GM12878 (cell line): ENCODE measurements around the gene DBN1. TPM values are rescaled to one million over a fixed set of nuclear protein-coding genes. Genes with fewer than 3 reads are reported as not detected.

Experiments
- ATF2 ChIP-seq: IDR thresholded peaks from 2 replicates; pipeline ENCODE4 v1.6.1; 2012; ENCODE audit warnings: low read length, inconsistent platforms
- BRCA1 ChIP-seq: IDR thresholded peaks from 2 replicates; pipeline ENCODE4 v1.6.1; 2011; ENCODE audit warnings: low read depth, low read length, improper control_type of control experiment
- CBX3 ChIP-seq: fragments of 200-600 bp; sonication (generic); IDR thresholded peaks from 2 replicates; pipeline ENCODE4 v1.6.1; 2016; ENCODE audit warnings: low read depth, borderline replicate concordance
- CREB1 ChIP-seq: IDR thresholded peaks from 2 replicates; pipeline ENCODE4 v1.6.1; 2012; ENCODE audit warnings: low read depth, mild to moderate bottlenecking, inconsistent platforms
- FOXK2 ChIP-seq: fragments of 450-650 bp; IDR thresholded peaks from 2 replicates; pipeline ENCODE4 v1.6.1; 2017; ENCODE audit warnings: mild to moderate bottlenecking, moderate library complexity
- HDAC6 ChIP-seq: fragments of 200-600 bp; sonication (generic); IDR thresholded peaks from one replicate; pipeline ENCODE4 v1.8.0; 2017; ENCODE audit warnings: antibody characterized with exemption; ENCODE audit not compliant: unreplicated experiment
- JUND ChIP-seq: IDR thresholded peaks from 2 replicates; pipeline ENCODE4 v1.6.1; 2012; ENCODE audit warnings: low read depth, mild to moderate bottlenecking, low read length, improper control_type of control experiment, moderate library complexity
- MEF2A ChIP-seq: IDR thresholded peaks from 2 replicates; pipeline ENCODE4 v1.6.1; 2011; ENCODE audit warnings: low read depth, mild to moderate bottlenecking, low read length, moderate library complexity; ENCODE audit not compliant: insufficient read depth
- PKNOX1 ChIP-seq: fragments of 450-650 bp; IDR thresholded peaks from 2 replicates; pipeline ENCODE4 v1.6.1; 2016; ENCODE audit warnings: mild to moderate bottlenecking
- POLR2AphosphoS5 ChIP-seq: IDR thresholded peaks from 2 replicates; pipeline ENCODE4 v1.6.1; 2011; ENCODE audit warnings: mild to moderate bottlenecking, low read length, inconsistent platforms
- POU2F2 ChIP-seq: IDR thresholded peaks from 3 replicates; pipeline ENCODE4 v1.6.1; 2011; ENCODE audit warnings: low read depth, mild to moderate bottlenecking, low read length, borderline replicate concordance
- RAD51 ChIP-seq: fragments of 450-650 bp; IDR thresholded peaks from 2 replicates; pipeline ENCODE4 v1.6.1; 2016; ENCODE audit warnings: moderate library complexity, mild to moderate bottlenecking, inconsistent platforms
- SUPT20H ChIP-seq: IDR thresholded peaks from 2 replicates; pipeline ENCODE4 v1.6.1; 2011; ENCODE audit warnings: low read depth, mild to moderate bottlenecking, low read length, moderate library complexity, borderline replicate concordance; ENCODE audit not compliant: control insufficient read depth
- TBL1XR1 ChIP-seq: IDR thresholded peaks from 2 replicates; pipeline ENCODE4 v1.6.1; 2012; ENCODE audit warnings: low read depth, low read length, improper control_type of control experiment
- WRNIP1 ChIP-seq: IDR thresholded peaks from 2 replicates; pipeline ENCODE4 v1.6.1; 2011; ENCODE audit warnings: low read depth, low read length, improper control_type of control experiment, borderline replicate concordance
- YY1 ChIP-seq: IDR thresholded peaks from 2 replicates; pipeline ENCODE4 v1.6.1; 2011; ENCODE audit warnings: low read depth, mild to moderate bottlenecking, low read length
- ZBED1 ChIP-seq: IDR thresholded peaks from 2 replicates; pipeline ENCODE4 v1.6.1; 2016; ENCODE audit warnings: borderline replicate concordance
- ZNF207 ChIP-seq: fragments of 450-650 bp; IDR thresholded peaks from 2 replicates; pipeline ENCODE4 v1.6.1; 2014; ENCODE audit warnings: antibody characterized with exemption, mild to moderate bottlenecking, borderline replicate concordance
- ZNF384 ChIP-seq: IDR thresholded peaks from 2 replicates; pipeline ENCODE4 v1.6.1; 2012; ENCODE audit warnings: low read depth, mild to moderate bottlenecking, low read length, improper control_type of control experiment, borderline replicate concordance
- polyA plus RNA-seq, 11 experiments: library from polyadenylated mRNA; depleted of rRNA in 4 of 11; unstranded in 6 of 11; stranded (reverse) in 5 of 11; fragments of >200 nt; fragmentation: Nextera tagmentation in 4 of 11; fragmentation: Illumina TruSeq in 1 of 11; extraction: Ambion mirVana in 4 of 11; extraction: Trizol in 1 of 11; gene quantifications; 1 replicate in 1 of 11; 2 replicates in 10 of 11; pipeline versions ENCODE4 v1.2.1 to v1.2.3, GENCODE V29; 2011 to 2016; ENCODE audit warnings: inconsistent platforms in 2 of 11, missing spikeins in 2 of 11, low read depth in 1 of 11
- total RNA-seq, 4 experiments: library from RNA; depleted of rRNA in 3 of 4; stranded (reverse); fragments of >200 nt in 3 of 4; fragmentation: Illumina TruSeq in 1 of 4; extraction: Trizol in 1 of 4; gene quantifications; 2 replicates each; pipeline versions ENCODE4 v1.2.1 to v1.2.3, GENCODE V29; 2013 to 2021
- TF ChIP-seq, protein P1 (sequence below): fragments of 450-650 bp; IDR thresholded peaks from 2 replicates; pipeline ENCODE4 v1.6.1; 2017; ENCODE audit warnings: mild to moderate bottlenecking, moderate library complexity
- TF ChIP-seq, protein P2 (sequence below): fragments of 450-650 bp; IDR thresholded peaks from 2 replicates; pipeline ENCODE4 v1.6.1; 2016; ENCODE audit warnings: mild to moderate bottlenecking, moderate library complexity, borderline replicate concordance

DBN1 gene
- total and polyA plus RNA-seq, 10 of the 15 experiments (the other 5 are each of a cell fraction or from before 2014, with no cell fraction given) = 0.18 to 81.0 (median 27.9) TPM

DNA sequence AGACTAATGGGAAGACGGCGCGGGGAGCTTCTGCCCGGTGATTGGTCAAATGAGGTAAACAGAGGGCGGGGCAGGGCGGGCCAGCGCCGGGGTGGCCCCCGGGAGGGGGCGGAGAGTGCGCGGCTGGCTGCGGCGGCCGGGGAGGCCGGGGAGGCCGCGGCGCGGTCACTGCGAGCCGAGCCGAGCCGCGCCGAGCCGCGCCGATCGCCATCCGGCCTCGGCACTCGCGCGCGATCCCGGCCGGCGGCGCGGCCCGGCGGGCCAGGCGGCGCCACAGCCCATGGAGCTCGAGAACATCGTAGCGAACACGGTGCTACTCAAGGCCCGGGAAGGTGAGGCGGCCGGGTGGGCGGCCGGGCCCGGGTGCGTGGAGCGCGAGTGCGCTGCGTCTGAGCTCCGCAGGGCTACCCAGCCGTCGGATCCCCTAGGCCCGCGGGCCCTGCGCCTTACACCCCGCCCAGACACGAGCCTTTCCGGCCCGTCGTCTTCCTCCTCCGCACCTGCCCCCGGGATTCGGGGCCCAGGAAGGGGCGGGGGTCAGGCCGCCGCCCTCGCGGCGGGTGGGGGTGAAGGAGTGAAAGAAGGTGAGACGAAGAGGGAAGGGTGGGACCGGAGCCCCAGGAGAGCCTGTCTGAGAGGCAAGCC is 46.7 kb downstream of the DBN1 start, which contains the start of gene GRK6 (continued):
- no peak for TF ChIP-seq ATF2
- no peak for TF ChIP-seq ZNF384
- TF ChIP-seq ZBED1 = no peak
- TF ChIP-seq ZNF207 = no peak
- no peak for TF ChIP-seq POU2F2
- no peak for TF ChIP-seq HDAC6
- TF ChIP-seq, protein P1, sequence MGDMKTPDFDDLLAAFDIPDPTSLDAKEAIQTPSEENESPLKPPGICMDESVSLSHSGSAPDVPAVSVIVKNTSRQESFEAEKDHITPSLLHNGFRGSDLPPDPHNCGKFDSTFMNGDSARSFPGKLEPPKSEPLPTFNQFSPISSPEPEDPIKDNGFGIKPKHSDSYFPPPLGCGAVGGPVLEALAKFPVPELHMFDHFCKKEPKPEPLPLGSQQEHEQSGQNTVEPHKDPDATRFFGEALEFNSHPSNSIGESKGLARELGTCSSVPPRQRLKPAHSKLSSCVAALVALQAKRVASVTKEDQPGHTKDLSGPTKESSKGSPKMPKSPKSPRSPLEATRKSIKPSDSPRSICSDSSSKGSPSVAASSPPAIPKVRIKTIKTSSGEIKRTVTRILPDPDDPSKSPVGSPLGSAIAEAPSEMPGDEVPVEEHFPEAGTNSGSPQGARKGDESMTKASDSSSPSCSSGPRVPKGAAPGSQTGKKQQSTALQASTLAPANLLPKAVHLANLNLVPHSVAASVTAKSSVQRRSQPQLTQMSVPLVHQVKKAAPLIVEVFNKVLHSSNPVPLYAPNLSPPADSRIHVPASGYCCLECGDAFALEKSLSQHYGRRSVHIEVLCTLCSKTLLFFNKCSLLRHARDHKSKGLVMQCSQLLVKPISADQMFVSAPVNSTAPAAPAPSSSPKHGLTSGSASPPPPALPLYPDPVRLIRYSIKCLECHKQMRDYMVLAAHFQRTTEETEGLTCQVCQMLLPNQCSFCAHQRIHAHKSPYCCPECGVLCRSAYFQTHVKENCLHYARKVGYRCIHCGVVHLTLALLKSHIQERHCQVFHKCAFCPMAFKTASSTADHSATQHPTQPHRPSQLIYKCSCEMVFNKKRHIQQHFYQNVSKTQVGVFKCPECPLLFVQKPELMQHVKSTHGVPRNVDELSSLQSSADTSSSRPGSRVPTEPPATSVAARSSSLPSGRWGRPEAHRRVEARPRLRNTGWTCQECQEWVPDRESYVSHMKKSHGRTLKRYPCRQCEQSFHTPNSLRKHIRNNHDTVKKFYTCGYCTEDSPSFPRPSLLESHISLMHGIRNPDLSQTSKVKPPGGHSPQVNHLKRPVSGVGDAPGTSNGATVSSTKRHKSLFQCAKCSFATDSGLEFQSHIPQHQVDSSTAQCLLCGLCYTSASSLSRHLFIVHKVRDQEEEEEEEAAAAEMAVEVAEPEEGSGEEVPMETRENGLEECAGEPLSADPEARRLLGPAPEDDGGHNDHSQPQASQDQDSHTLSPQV = no peak
- TF ChIP-seq BRCA1 = no peak
- TF ChIP-seq JUND = no peak
- no peak for TF ChIP-seq RAD51
- no peak for TF ChIP-seq FOXK2
- TF ChIP-seq, protein P2, sequence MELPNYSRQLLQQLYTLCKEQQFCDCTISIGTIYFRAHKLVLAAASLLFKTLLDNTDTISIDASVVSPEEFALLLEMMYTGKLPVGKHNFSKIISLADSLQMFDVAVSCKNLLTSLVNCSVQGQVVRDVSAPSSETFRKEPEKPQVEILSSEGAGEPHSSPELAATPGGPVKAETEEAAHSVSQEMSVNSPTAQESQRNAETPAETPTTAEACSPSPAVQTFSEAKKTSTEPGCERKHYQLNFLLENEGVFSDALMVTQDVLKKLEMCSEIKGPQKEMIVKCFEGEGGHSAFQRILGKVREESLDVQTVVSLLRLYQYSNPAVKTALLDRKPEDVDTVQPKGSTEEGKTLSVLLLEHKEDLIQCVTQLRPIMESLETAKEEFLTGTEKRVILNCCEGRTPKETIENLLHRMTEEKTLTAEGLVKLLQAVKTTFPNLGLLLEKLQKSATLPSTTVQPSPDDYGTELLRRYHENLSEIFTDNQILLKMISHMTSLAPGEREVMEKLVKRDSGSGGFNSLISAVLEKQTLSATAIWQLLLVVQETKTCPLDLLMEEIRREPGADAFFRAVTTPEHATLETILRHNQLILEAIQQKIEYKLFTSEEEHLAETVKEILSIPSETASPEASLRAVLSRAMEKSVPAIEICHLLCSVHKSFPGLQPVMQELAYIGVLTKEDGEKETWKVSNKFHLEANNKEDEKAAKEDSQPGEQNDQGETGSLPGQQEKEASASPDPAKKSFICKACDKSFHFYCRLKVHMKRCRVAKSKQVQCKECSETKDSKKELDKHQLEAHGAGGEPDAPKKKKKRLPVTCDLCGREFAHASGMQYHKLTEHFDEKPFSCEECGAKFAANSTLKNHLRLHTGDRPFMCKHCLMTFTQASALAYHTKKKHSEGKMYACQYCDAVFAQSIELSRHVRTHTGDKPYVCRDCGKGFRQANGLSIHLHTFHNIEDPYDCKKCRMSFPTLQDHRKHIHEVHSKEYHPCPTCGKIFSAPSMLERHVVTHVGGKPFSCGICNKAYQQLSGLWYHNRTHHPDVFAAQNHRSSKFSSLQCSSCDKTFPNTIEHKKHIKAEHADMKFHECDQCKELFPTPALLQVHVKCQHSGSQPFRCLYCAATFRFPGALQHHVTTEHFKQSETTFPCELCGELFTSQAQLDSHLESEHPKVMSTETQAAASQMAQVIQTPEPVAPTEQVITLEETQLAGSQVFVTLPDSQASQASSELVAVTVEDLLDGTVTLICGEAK = no peak
- no peak for TF ChIP-seq PKNOX1
- no peak for TF ChIP-seq CBX3
- TF ChIP-seq TBL1XR1 = no peak
- no peak for TF ChIP-seq MEF2A
- TF ChIP-seq POLR2AphosphoS5 = no peak
- no peak for TF ChIP-seq CREB1
- no peak for TF ChIP-seq SUPT20H
- no peak for TF ChIP-seq YY1
- no peak for TF ChIP-seq WRNIP1
